Transverse colon (tissue), 4 donors: ENCODE data around the gene CDKL5. TPM values are rescaled to one million over a fixed set of nuclear protein-coding genes. Genes with fewer than 3 reads are reported as not detected.

Experiments
- DNase-seq: peaks from one replicate; pipeline ENCODE4 v3.0.0-alpha.2; 2019
- H3K27ac ChIP-seq, 4 donors: fragments of 200-600 bp; sonication (generic); 2 replicates each; pipeline ENCODE4 v1.5.1; 2016 to 2018; ENCODE audit warnings: inconsistent platforms in 4 of 4
- H3K27me3 ChIP-seq: fragments of 200-600 bp; sonication (generic); 2 replicates; pipeline ENCODE4 v1.5.1; 2017; ENCODE audit warnings: inconsistent platforms
- H3K36me3 ChIP-seq, 4 donors: fragments of 200-600 bp; sonication (generic); 2 replicates each; pipeline ENCODE4 v1.5.1; 2017 to 2019; ENCODE audit warnings: inconsistent platforms in 4 of 4
- H3K4me1 ChIP-seq, 4 donors: fragments of 200-600 bp; sonication (generic); 2 replicates each; pipeline ENCODE4 v1.5.1; 2017 to 2020; ENCODE audit warnings: inconsistent platforms in 4 of 4
- H3K4me3 ChIP-seq, 4 donors: fragments of 200-600 bp; sonication (generic); 1 replicate in 1 of 4; 2 replicates in 3 of 4; pipeline versions ENCODE4 v1.5.1 to v1.6.1; 2017 to 2019; ENCODE audit warnings: inconsistent platforms in 4 of 4
- H3K9me3 ChIP-seq, 2 donors: fragments of 200-600 bp; sonication (generic); 2 replicates each; pipeline ENCODE4 v1.5.1; 2017 to 2019; ENCODE audit warnings: inconsistent platforms in 2 of 2
- EP300 ChIP-seq: sonication (generic); formaldehyde crosslinking; IDR thresholded peaks from one replicate; pipeline ENCODE4 v1.6.1; 2017; ENCODE audit warnings: antibody characterized with exemption, low read depth
- POLR2A ChIP-seq: fragments of 450-650 bp; IDR thresholded peaks from one replicate; pipeline ENCODE4 v1.6.1; 2016; ENCODE audit warnings: antibody characterized with exemption, mild to moderate bottlenecking, moderate library complexity
- POLR2AphosphoS5 ChIP-seq, 3 donors: sonication (generic); formaldehyde crosslinking; IDR thresholded peaks; one replicate each; pipeline ENCODE4 v1.6.1; 2016; ENCODE audit warnings: antibody characterized with exemption in 3 of 3
- WGBS, 2 donors: methylation state at CpG; one replicate each; pipeline ENCODE4 v1.1.5; 2018; ENCODE audit warnings: low coverage in 1 of 2; 5-methylcytosine and 5-hydroxymethylcytosine counted together
- in situ Hi-C, 4 donors: fragments of 200-750 bp; cut with MboI; loops; one replicate each; pipeline versions ENCODE4 v1.15.0 to v1.15.1; 2017; ENCODE audit warnings: low sequenced_read_pairs in 3 of 4, low pct_ligation_motif_present in 1 of 4, low pct_unique_long_range_greater_than_20kb in 1 of 4
- intact Hi-C: fragments of 100-400 bp; cut with DNase I; formaldehyde crosslinking; loops from one replicate; pipeline ENCODE4 v1.15.1; 2023; ENCODE audit warnings: low total_unique reads
- total RNA-seq, 4 donors: library from RNA; depleted of rRNA; stranded (reverse); fragments of >200 nt; gene quantifications; one replicate each; pipeline ENCODE4 v1.1.0, GENCODE V29; 2016
- TF ChIP-seq, protein P1 (sequence below), 5 experiments: fragments of 200-600 bp in 3 of 5; fragments of 450-650 bp in 2 of 5; sonication (generic) in 3 of 5; IDR thresholded peaks; 1 replicate in 2 of 5; 2 replicates in 3 of 5; pipeline ENCODE4 v1.5.1; 2016 to 2017; ENCODE audit warnings: antibody characterized with exemption in 5 of 5, inconsistent platforms in 3 of 5, mild to moderate bottlenecking in 2 of 5, moderate library complexity in 1 of 5

The CDKL5 gene
- total RNA-seq, 4 donors from 2014 or later: 0.75 to 4.8 (median 3.5) TPM

GRCh38 chrX:18668071-18668835 lies 242.8 kb downstream of the CDKL5 start:
- H3K27ac ChIP-seq: no peak overlapping the region
- no peaks in the 10 kb centered on the region for H3K4me1 ChIP-seq
- H3K4me3 ChIP-seq: no peak overlapping the region
- H3K9me3 ChIP-seq: no peaks in the 10 kb centered on the region
- DNase-seq: no peak
- in situ Hi-C loops: loop anchor here in 2 of 4 donors (10.0 to 25.0 kb wide), 2 partner anchors 256 to 667 kb away; no protein-coding TSS in a partner anchor
- WGBS, 2 donors: 45 to 81% methylated on average over 2 to 15 of the region's 15 CpGs
- no peaks in the 10 kb centered on the region for H3K27me3 ChIP-seq
- intact Hi-C loops: no loop called here
- H3K36me3 ChIP-seq: no peaks in the 10 kb centered on the region
- TF ChIP-seq EP300: no peak
- TF ChIP-seq POLR2AphosphoS5 (IDR thresholded peaks at IDR 0.05): no peak
- TF ChIP-seq, protein P1, sequence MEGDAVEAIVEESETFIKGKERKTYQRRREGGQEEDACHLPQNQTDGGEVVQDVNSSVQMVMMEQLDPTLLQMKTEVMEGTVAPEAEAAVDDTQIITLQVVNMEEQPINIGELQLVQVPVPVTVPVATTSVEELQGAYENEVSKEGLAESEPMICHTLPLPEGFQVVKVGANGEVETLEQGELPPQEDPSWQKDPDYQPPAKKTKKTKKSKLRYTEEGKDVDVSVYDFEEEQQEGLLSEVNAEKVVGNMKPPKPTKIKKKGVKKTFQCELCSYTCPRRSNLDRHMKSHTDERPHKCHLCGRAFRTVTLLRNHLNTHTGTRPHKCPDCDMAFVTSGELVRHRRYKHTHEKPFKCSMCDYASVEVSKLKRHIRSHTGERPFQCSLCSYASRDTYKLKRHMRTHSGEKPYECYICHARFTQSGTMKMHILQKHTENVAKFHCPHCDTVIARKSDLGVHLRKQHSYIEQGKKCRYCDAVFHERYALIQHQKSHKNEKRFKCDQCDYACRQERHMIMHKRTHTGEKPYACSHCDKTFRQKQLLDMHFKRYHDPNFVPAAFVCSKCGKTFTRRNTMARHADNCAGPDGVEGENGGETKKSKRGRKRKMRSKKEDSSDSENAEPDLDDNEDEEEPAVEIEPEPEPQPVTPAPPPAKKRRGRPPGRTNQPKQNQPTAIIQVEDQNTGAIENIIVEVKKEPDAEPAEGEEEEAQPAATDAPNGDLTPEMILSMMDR (IDR thresholded peaks at IDR 0.05): no peak

DNA sequence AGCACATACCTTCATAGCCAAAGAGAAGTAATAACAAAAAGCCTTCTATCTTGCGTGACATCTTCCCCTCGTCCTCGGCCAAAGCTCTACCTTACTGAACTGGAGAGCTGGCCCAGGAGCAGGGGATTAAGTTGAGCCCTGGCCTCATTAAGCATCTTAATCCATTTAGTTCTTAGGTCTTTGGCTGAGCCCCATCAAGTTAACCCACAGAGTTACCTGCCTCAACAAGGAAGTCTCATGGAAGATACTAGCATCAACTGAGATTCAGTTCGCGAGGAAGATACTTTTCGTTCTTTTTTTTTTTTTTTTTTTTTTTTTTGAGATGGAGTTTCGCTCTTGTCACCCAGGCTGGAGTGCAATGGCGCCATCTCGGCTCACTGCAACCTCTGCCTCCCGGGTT lies 246.6 kb downstream of the CDKL5 start, which contains the start of gene RS1:
TSS of gene RS1 (minus strand) at position 101 of the 400 bp plus-strand sequence. CDS start at position 61, 40 bp downstream.
- H3K27me3 ChIP-seq: no peaks in the 10 kb centered on the region
- no peak within 1 kb of the TSS for H3K27ac ChIP-seq
- no peaks in the 10 kb centered on the region for H3K9me3 ChIP-seq
- no peak for DNase-seq
- no peaks in the 10 kb centered on the region for H3K4me1 ChIP-seq
- no peak for TF ChIP-seq EP300
- TF ChIP-seq, protein P1 (IDR thresholded peaks at IDR 0.05): no peak
- TF ChIP-seq POLR2AphosphoS5 (IDR thresholded peaks at IDR 0.05): no peak
- TF ChIP-seq POLR2A: no peak
- H3K4me3 ChIP-seq: no peak within 1 kb of the TSS
- no peaks in the 10 kb centered on the region for H3K36me3 ChIP-seq
- in situ Hi-C loops (loop anchor here in 1 of 4 donors (25.0 kb wide), 1 partner anchor 260 kb away; no protein-coding TSS in a partner anchor), intact Hi-C loops (no loop called here)
- 92 to 100% methylated on average over 2 to 10 of the region's 10 CpGs for WGBS, 2 donors

GRCh38 chrX:18674417-18674787 lies 249.0 kb downstream of the CDKL5 start:
- WGBS, 2 donors: 46% methylated on average over 19 of the region's 19 CpGs; no CpG with 5 or more reads in 1 of the 2 donors
- H3K27ac ChIP-seq: peak overlapping the region; percentile 82 to 93 (median 88)
- intact Hi-C loops (no loop called here), in situ Hi-C loops (loop anchor here in 1 of 4 donors (25.0 kb wide), 1 partner anchor 262 kb away; no protein-coding TSS in a partner anchor)
- TF ChIP-seq, protein P1 (IDR thresholded peaks at IDR 0.05): no peak
- TF ChIP-seq POLR2A (no peak), EP300 (no peak), POLR2AphosphoS5 (IDR thresholded peaks at IDR 0.05) (no peak)
- H3K4me3 ChIP-seq: peak overlapping the region in 3 of 4 donors; percentile 59 to 77 (median 74)
- H3K36me3 ChIP-seq: no peaks in the 10 kb centered on the region
- no peaks in the 10 kb centered on the region for H3K9me3 ChIP-seq
- DNase-seq: peak; percentile 25
- no peaks in the 10 kb centered on the region for H3K27me3 ChIP-seq
- no peaks in the 10 kb centered on the region for H3K4me1 ChIP-seq
